HG02840 (cell line): ENCODE measurements around the gene TLE6.
"Not testable (repeated sequence)": the region's sequence is repeated elsewhere in the genome, so short reads cannot be mapped to it uniquely, and the experiment has no call there.

Source experiments
- ATAC-seq: cut with Tn5 transposase; IDR thresholded peaks from one replicate; pipeline ENCODE4 v1.9.1; 2021; ENCODE audit warnings: mild to moderate bottlenecking, moderate library complexity, moderate number of reproducible peaks; ENCODE audit not compliant: unreplicated experiment, low FRiP score

TLE6 gene

DNA sequence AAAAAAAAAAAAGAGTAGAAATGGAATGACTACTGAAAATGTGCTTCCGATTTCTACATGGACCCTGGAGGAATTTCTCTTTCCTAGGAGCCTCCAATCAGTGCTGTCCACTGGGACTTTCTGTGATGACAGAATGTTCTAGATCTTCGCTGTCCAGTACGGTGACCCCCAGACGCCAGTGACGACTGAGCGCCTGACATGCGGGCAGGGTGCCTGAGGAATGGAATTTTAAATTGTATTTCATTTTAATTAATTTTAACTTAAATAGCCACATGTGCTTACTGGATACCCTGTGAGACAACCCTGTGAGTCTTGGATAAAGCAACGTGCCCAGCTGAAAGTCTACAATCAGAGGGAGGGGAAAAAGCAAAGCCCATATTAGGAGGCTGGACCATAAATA, 4.1 kb upstream of the TLE6 start:
- ATAC-seq, result no peak

DNA sequence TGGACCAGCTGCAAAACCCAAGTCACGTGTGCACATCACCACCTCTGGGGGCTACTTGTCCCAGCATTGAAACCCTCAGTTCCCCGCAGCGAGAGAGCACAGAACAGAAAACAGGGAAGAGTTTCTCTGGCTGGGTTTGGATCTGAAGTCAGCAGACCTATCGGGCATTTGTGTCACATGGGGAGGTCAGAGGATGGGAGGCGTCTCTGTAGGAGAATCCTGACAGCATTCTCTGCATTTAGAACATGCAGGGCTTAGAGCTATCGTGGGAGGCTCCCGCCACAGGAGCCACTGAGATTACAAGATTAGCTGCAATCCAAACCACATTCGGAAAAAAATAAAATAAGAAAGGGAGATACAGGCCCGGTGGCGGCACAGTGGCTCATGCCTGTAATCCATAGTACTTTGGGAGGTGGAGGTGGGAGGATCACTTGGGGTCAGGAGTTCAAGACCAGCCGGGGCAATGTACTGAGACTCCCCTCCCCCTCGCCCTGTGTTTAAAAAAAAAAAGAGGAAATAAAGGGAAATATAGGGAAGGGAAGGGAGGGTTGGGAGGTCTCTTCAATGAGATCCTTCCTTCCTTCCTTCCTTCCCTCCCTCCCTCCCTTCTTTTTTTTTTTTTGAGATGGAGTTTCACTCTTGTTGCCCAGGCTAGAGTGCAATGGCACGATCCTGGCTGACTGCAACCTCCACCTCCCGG, 2.9 kb upstream of the TLE6 start:
- ATAC-seq, result no peak

DNA sequence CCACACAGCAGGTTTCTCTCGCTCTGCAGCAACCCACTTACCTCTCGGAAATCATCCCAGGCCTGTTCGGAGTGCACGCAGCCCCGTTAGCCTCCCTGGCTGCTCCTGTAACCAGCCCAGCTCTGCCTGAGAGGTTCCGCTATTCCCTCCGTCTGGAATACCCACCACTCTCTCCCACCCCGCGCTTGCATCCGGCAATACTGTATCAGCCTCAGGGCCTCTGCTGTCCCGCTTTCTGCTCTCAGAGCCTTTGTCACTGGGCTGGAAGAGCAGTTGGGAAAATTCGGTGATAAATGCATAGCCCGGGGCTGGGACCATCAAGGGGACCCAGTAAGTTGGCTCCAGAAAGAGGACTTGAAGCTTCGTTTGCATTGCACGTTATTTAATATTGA, 759 bp upstream of the TLE6 start:
- no peak for ATAC-seq

DNA sequence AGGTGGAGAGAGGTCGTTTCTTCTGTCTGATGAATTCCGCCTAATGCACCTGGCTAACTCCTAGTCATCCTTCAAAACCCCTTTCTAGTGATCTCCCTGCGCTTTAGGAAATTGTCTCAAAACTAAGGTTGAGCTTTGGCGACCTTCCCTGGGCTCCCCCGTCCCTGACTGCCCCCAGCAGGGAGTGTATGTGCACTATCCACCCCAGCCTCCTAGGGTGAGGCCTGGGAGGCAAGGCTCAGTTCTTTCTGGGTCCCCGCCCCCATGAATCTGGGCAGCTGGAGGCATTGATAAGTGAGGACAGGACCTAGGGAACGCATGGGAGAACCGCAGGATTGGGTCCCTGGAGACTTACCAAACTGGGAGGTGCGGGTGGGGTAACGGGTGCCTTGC, 378 bp downstream of the TLE6 start:
- ATAC-seq, result no peak

DNA sequence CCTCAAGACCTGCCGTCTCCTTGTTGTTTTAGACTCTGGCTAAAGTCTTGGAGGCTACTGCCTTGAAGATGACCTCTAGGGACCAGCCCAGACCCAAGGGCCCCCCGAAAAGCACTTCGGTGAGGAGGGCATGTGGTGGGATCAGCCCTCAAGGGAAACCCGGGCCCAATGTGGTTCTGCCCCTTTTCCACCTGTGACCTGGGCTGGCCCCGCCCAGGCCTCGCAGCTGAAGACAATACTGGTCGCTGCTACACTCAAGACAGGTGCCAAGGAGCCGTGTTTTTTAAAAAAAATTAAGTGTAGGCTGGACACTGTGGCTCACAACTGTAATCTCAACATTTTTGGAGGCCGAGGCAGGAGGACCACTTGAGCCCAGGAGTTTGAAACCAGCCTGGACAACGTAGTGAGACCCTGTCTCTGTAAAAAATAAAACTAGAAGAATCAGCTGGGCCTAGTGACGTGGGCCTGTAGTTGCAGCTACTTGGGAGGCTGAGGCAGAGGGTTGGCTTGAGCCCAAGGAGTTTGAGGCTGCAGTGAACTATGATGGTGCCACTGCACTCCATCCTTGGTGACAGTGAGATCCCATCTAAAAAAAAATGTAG, 903 bp downstream of the TLE6 start:
- no peak for ATAC-seq

DNA sequence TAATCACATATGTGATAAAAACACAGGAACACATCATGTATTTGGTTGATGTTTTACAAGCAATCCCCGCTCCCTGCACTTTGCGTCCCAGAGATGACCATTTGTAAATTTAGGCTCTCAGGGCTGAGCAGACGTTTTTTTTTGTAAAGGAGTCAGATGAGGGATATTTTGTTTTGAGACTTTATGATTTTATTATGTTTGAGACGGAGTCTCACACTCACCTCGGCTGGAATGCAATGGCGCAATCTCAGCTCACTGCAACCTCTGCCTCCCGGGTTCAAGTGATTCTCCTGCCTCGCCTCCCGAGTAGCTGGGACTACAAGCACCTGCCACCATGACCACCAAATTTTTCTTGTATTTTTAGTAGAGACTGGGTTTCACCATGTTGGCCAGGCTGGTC, 1.4 kb downstream of the TLE6 start:
- no peak for ATAC-seq

DNA sequence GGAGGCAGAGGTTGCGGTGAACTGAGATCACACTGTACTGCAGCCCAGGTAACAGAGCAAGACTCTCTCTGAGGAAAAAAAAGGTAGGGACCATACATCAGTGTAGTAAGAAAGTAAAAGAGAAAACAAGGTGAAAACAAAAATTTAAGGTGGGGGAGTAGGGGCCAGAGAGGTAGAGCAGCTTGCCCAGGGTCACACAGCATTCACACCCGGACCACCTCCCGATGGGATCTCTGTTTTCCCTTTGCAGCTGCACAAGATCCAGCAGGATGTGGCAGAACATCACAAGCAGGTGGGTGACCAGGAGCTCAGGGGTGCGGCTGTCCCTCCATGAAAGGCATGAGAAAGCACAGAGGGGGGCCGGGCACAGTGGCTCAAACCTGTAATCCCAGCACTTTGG, 4.5 kb downstream of the TLE6 start:
- no peak for ATAC-seq

DNA sequence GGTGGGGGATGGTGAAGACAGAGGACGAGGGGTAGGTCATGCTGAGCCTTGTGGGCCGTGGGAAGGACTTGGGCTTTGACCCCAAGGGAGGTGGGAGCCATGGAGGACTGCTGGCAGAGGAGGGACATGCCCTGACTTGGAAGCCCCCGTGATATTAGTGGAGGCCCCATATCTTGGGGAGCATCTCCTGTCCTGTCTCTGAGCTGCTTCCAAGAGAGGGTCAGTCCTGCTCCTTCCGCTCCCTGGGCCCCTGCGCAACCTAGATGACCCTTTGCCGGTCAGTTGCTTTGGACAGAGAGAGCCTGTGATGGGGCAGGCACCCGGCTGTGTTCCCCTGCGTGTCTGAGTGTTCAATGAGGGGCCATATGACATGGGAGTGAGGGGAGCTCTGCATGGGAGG, 5.2 kb downstream of the TLE6 start:
- ATAC-seq, result no peak

DNA sequence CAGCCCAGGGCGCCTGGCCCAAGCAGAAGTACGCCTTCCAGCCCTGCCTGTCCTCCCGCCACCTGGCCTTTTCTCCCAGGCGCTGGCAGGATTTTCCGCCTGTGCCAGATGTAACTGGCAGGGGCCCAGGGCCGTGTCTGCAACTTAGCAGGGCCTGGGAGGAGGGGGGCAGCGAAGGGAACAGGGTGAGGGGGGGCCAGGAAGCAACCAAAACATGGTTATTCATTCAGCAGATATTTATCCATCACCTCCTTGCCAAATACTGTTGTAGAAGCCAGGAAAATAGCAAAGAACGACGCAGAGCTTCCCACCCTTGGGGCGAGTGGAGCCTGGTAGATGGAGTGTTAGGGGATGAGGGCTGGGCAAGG, 5.6 kb downstream of the TLE6 start:
- no peak for ATAC-seq

DNA sequence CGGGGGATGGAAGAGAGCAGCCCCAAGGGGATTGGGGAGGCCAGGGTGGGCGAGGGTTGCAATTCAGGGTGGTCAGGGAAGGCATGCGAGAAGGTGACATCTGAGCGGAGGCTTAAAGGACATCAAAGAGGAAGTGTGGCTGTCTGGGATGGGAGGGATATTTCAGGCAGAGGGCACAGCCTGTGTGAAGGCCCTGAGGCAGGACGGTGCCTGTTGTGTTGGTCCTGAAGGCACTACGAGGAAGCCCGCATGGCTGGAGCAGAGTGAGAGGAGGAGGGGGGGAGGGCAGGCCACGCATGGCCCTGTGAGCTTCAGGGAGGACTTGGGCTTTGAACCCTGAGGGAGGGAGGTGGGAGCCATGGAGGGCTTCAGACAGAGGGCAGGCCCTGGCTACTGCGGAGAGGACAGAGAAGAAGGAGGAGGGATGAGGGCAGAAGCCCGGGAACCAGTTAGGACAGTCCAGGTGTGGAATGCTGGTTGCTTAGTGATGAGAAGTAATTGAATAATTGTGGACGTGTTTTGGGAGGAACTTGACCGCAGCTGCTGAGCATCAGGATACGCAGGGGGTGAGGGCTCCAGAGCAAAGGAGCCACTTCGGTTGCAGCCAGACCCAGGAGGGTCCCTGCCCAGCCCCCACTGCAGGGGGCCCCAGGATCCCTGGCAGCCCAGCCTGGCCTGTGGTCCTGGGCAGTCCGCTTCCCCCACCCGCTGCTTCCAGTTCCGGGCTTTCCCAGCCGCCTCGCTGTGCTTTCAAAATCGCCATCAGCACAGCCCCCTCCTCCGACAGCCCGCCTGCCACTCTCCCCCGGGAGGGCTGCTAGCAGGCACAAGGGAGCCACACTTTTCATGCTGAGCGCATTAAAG, 6.2 kb downstream of the TLE6 start:
- no peak for ATAC-seq

DNA sequence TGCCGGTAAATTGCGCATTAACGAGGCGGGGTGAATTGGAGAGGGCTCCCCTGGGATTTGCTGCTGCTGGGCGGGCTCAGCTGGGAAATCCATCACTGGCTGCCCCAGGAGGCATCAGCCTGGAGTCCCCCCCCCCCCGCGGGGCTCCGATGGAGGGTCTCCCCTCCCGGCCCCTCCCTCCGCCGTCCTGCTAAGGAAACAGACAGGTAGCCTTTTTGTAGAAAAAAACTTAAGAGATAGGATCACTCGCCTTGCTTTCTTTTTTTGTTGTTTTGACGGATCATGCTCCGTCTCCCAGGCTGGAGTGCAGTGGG, 6.8 kb downstream of the TLE6 start:
- no peak for ATAC-seq

DNA sequence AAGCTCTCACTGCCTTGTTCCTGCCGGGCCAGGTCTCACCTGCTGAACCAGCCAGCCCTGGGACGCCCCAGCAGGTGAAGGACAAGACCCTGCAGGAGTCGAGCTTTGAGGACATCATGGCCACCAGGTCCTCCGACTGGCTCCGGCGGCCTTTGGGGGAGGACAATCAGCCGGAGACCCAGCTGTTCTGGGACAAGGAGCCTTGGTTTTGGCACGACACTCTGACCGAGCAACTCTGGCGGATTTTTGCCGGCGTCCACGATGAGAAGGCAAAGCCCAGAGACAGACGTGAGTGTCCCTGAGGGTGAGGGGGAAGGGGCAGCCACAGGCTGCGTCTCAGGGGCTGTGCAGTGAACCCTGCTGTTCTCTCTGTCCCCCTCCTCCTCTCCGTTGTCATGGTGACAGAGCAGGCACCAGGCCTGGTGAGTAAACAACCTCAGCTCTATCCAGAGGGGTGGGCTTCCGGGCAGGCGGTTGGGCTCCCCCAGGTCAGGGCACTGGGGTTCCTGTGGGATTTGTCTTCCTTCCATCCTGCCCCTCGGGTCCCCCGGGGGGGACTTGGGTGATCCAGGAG, 9.7 kb downstream of the TLE6 start:
- ATAC-seq, result no peak

DNA sequence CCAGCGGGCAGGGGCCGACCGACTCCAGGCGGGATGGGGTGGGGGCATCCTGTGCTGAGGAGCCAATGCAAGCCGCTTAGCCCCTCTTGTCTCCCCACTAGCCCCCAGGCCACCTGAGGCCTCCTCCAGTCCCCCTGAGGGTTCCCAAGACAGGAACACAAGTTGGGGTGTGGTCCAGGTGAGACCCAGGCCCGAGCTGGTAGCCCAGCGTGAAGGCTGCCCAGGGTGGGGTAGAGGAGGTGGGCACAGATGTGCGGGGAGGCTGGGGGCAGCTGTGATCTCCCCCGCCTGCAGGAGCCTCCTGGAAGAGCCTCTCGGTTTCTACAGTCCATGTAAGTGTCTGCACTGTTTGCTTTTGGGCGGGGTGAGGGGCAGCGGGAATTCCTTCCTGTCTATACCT, 10.4 kb downstream of the TLE6 start:
- no peak for ATAC-seq

DNA sequence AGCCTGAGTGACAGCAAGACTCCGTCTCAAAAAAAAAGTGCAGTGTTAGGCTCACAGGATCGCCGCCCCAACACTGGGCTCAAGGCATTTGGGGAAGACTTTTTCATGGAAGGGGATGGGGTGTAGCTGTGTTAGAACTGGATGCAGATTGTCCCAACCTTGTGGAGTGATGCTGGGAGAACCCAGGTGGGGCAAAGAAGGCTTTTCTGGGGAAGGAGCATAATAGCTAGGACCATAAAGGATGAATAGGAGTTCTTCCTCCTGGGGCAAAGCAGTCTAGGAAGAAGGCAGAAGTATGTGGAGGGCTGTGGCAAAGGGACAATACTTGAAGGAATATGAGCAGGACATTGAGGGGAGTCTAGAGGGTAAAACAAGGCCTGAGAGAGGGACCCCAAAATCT, 11.2 kb downstream of the TLE6 start:
- no peak for ATAC-seq

DNA sequence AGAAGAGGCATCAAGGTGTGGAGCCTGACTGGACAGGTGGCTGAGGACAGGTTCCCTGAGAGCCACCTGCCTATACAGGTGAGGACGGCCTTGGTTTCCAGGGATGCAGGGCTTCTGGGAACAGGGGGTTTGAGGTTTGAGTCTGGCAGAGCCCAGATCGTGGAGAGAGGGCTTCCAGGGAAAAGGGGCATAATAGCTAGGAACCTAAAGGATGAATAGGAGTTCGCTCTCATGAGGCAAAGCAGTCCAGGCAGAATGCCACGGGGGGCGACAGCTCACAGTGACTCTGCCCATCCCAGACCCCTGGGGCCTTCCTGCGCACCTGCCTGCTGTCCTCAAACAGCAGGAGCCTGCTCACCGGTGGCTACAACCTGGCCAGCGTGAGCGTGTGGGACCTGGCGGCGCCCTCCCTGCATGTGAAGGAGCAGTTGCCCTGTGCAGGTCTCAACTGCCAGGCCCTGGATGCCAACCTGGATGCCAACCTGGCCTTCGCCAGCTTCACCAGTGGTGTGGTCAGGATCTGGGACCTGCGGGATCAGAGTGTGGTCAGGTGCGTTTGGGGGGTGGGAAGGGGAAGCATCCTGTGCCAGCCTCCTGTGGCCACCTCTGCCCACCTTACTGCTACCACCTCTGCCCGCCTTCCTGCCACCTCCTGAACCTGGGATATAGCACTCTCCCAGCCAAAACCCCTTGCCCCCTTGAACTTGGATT, 12.0 kb downstream of the TLE6 start:
- ATAC-seq, result no peak

DNA sequence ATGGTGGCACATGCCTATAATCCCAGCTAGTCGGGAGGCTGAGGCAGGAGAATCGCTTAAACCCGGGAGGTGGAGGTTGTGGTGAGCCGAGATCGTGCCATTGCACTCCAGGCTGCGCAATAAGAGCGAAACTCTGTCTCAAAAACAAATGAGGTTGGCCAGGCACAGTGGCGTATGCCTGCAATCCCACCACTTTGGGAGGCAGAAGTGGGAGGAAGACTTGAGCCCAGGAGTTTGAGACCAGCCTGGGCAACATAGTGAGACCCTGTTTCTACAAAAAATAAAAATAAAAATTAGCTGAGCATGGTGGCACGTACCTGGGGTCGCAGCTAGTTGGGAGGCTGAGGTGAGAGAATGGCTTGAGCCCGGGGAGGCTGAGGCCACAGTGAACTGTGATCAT, 15.0 kb downstream of the TLE6 start:
- ATAC-seq, result not testable (repeated sequence)

DNA sequence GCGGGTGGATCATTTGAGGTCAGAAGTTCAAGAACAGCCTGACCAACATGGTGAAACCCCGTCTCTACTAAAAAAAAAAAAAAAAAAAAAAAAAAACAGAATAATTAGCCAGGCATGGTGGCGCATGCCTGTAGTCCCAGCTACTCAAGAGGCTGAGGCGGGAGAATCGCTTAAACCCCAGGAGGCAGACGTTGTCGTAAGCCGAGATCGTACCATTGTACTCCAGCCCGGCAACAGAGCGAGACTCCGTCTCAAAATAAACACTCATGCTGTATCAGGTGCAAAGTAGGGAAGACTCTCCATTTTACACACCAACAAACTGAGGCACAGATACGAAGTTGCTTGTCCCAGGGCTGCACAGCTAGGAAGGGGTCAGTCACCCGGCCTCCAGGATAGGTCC, 15.6 kb downstream of the TLE6 start:
- no peak for ATAC-seq

DNA sequence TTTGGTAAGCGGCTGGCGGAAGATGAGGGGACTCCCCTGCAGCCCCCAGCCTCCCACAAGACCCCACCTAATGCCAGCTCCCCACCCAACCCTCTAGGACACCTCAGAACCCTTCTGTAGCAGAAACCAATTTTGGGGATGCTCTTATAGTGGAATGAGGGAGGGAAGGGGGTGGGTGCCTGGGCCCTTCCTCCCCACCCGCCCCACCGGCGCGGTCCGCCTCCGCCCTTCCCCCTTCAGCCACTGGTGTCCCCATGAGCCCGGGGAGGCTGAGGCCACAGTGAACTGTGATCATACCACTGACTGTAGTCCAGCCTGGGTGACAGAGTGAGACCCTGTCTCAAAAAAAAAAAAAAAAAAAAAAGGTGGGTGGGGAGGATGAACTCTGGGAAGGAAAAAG, 16.2 kb downstream of the TLE6 start:
- no peak for ATAC-seq

DNA sequence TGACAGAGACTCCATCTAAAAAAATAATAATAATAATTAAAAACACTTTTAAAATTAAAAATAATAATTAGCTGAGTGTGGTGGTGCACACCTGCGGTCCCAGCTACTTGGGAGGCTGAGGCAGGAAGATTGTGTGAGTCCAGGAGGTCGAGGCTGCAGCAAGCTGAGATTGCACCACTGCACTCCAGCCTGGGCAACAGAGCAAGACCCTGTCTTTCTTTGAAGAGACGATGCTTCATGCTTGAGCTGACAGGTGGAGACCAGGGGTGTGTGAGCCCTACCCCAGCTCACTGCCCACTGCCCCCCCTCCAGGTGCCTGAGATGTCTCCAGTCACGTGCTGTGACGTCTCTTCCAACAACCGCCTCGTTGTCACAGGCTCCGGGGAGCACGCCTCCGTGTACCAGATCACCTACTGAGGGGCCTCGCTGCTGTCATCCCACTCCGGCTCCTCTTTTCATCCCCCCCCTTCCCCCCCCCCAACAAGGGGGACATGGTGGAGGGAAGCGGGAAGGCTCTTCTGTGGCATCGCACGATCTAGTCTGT, 17.3 kb downstream of the TLE6 start:
- ATAC-seq, result no peak

DNA sequence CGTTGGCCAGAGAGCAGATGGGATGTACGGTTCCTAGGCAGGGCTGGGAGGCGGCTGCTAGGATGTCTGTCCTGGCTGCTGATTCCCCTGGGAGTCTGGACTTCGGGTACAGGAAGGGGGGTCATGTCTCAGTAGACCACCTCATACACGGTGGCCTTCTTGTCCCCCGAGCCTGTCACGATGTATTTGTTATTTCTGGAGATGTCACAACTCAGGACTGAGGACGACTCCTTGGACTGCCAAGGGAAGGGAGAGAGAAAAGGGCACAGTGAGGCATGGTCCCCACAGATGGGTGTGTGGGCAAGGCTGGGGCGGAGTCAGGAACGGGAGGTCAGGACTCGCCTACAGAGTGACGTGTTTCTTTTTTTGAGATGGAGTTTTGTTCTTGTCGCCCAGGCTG, 20.4 kb downstream of the TLE6 start:
- no peak for ATAC-seq

DNA sequence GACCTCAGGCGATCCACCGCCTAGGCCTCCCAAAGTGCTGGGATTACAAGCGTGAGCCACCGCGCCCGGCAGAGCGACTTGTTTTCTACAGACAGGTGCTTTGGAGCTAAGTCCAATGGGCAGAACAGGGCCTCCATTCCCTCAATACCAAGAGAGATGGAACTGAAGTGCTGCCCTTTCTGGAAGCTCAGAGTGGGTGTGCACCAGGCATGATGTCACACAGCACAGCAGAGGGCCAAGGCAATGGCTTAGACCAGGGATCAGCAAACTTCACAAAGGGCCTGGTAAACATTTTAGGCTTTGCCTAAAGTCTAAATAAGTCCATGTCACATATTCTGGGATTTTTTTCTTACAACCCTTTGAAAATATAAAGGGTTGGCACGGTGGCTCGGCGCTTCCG, 21.3 kb downstream of the TLE6 start:
- no peak for ATAC-seq
